GM12878 (cell line): ENCODE measurements around the gene POU2AF1. TPM values are rescaled to one million over a fixed set of nuclear protein-coding genes. Genes with fewer than 3 reads are reported as not detected.

Source experiments
- HSF1 ChIP-seq: fragments of 150-350 bp; IDR thresholded peaks from 2 replicates; pipeline ENCODE4 v1.6.1; 2014; ENCODE audit warnings: mild to moderate bottlenecking, low read depth, low read length
- MTA2 ChIP-seq: fragments of 450-650 bp; IDR thresholded peaks from 2 replicates; pipeline ENCODE4 v1.6.1; 2016; ENCODE audit warnings: low read depth, mild to moderate bottlenecking, moderate library complexity
- MYC ChIP-seq: IDR thresholded peaks from 2 replicates; pipeline ENCODE4 v1.6.1; 2011; ENCODE audit warnings: mild to moderate bottlenecking, low read length, moderate library complexity, inconsistent platforms; ENCODE audit not compliant: insufficient read depth, insufficient replicate concordance, insufficient read length, severe bottlenecking
- RCOR1 ChIP-seq: conservative IDR thresholded peaks from 2 replicates; pipeline ENCODE4 v1.6.1; 2012; ENCODE audit warnings: low read depth, low read length, improper control_type of control experiment
- RELB ChIP-seq: fragments of 450-650 bp; IDR thresholded peaks from 2 replicates; pipeline ENCODE4 v1.6.1; 2017; ENCODE audit warnings: low read depth, mild to moderate bottlenecking, moderate library complexity
- SREBF1 ChIP-seq: IDR thresholded peaks from 2 replicates; pipeline ENCODE4 v1.6.1; 2012; ENCODE audit warnings: mild to moderate bottlenecking, low read length
- TCF7 ChIP-seq: IDR thresholded peaks from 2 replicates; pipeline ENCODE4 v1.6.1; 2014; ENCODE audit warnings: antibody characterized with exemption, borderline replicate concordance
- ZBTB4 ChIP-seq: fragments of 450-650 bp; formaldehyde crosslinking; IDR thresholded peaks from 2 replicates; pipeline ENCODE4 v1.4.0; 2022; ENCODE audit warnings: mild to moderate bottlenecking, moderate library complexity
- polyA plus RNA-seq, 11 experiments: library from polyadenylated mRNA; depleted of rRNA in 4 of 11; unstranded in 6 of 11; stranded (reverse) in 5 of 11; fragments of >200 nt; fragmentation: Nextera tagmentation in 4 of 11; fragmentation: Illumina TruSeq in 1 of 11; extraction: Ambion mirVana in 4 of 11; extraction: Trizol in 1 of 11; gene quantifications; 1 replicate in 1 of 11; 2 replicates in 10 of 11; pipeline versions ENCODE4 v1.2.1 to v1.2.3, GENCODE V29; 2011 to 2016; ENCODE audit warnings: inconsistent platforms in 2 of 11, missing spikeins in 2 of 11, low read depth in 1 of 11
- total RNA-seq, 4 experiments: library from RNA; depleted of rRNA in 3 of 4; stranded (reverse); fragments of >200 nt in 3 of 4; fragmentation: Illumina TruSeq in 1 of 4; extraction: Trizol in 1 of 4; gene quantifications; 2 replicates each; pipeline versions ENCODE4 v1.2.1 to v1.2.3, GENCODE V29; 2013 to 2021

Gene POU2AF1
- total and polyA plus RNA-seq, 10 of the 15 experiments (the other 5 are each of a cell fraction or from before 2014, with no cell fraction given), result 13.1 to 169 (median 75.5) TPM

- TF ChIP-seq HSF1 (no peak), SREBF1 (no peak), RELB (no peak), RCOR1 (no peak), ZBTB4 (no peak), TCF7 (no peak), MTA2 (no peak), MYC (no peak)
Measured at GRCh38 chr11:111310088-111310487, 69.0 kb downstream of the POU2AF1 start (continued).
